IMR-90 (cell line): ENCODE measurements around the gene MARS1. TPM values are rescaled to one million over a fixed set of nuclear protein-coding genes. Genes with fewer than 3 reads are reported as not detected.
"Not testable (repeated sequence)": the region's sequence is repeated elsewhere in the genome, so short reads cannot be mapped to it uniquely, and the experiment has no call there.

Experiments
- ATAC-seq: fragments of 200-7000 bp; cut with Tn5 transposase; 2 replicates; pipeline ENCODE4 v1.9.1; 2020; ENCODE audit warnings: low read depth, mild to moderate bottlenecking, moderate library complexity
- BruUV-seq: library from RNA; stranded (reverse); fragments of 400-500 nt; replicated peaks from 2 replicates; lab custom pipeline; 2021; lab: Mats Ljungman, UMichigan
- CTCF ChIA-PET: fragments of 300-600 bp; formaldehyde crosslinking; extraction: SDS; loops from one replicate; lab custom pipeline; 2021; ENCODE audit warnings: antibody characterized with exemption; lab: Yijun Ruan, JAX
- POLR2A ChIA-PET: fragments of 300-600 bp; sonication (Branson Sonifier 250); formaldehyde crosslinking; loops from one replicate; lab custom pipeline; 2022; ENCODE audit warnings: antibody characterized with exemption; ENCODE audit not compliant: unreplicated experiment; lab: Charles Lee
- DNase-seq: peaks from one replicate; pipeline ENCODE4 v3.0.0; 2013
- H2AFZ ChIP-seq: replicated peaks from 2 replicates; pipeline ENCODE3; 2013; ENCODE audit warnings: low read length, mild to moderate bottlenecking; ENCODE audit not compliant: poor library complexity
- H2AK5ac ChIP-seq: 2 replicates; pipeline ENCODE4 v1.6.1; 2013; ENCODE audit warnings: low read depth, low read length, inconsistent platforms
- H2AK9ac ChIP-seq: replicated peaks from 2 replicates; pipeline ENCODE3; 2013; ENCODE audit warnings: mild to moderate bottlenecking, low read depth, low read length, moderate library complexity; ENCODE audit not compliant: poor library complexity
- H2BK120ac ChIP-seq: 2 replicates; pipeline ENCODE4 v1.6.1; 2013; ENCODE audit warnings: low read depth, low read length, inconsistent platforms
- H2BK15ac ChIP-seq: 3 replicates; pipeline ENCODE4 v1.6.1; 2013; ENCODE audit warnings: low read depth, low read length, inconsistent platforms
- H2BK20ac ChIP-seq: 2 replicates; pipeline ENCODE4 v1.6.1; 2013; ENCODE audit warnings: low read depth, mild to moderate bottlenecking, inconsistent platforms, low read length, moderate library complexity
- H2BK5ac ChIP-seq: 2 replicates; pipeline ENCODE4 v1.6.1; 2013; ENCODE audit warnings: mild to moderate bottlenecking, low read depth, low read length, inconsistent platforms; ENCODE audit not compliant: poor library complexity, severe bottlenecking
- H3K14ac ChIP-seq: replicated peaks from 2 replicates; pipeline ENCODE4 v1.6.1; 2013; ENCODE audit warnings: low read depth, low read length, inconsistent platforms
- H3K18ac ChIP-seq: 2 replicates; pipeline ENCODE4 v1.6.1; 2013; ENCODE audit warnings: low read depth, low read length, control low read depth
- H3K23ac ChIP-seq: 2 replicates; pipeline ENCODE4 v1.6.1; 2013; ENCODE audit warnings: low read depth, low read length, inconsistent platforms
- H3K27ac ChIP-seq: 2 replicates; pipeline ENCODE4 v1.5.1; 2013; ENCODE audit warnings: mild to moderate bottlenecking, control low read depth, low read length; ENCODE audit not compliant: insufficient read depth
- H3K27me3 ChIP-seq: 2 replicates; pipeline ENCODE4 v1.6.1; 2013; ENCODE audit warnings: low read length; ENCODE audit not compliant: control insufficient read depth, insufficient read depth
- H3K36me3 ChIP-seq: 2 replicates; pipeline ENCODE4 v1.6.1; 2013; ENCODE audit warnings: low read length, mixed read lengths; ENCODE audit not compliant: control insufficient read depth, insufficient read depth
- H3K4ac ChIP-seq: 2 replicates; pipeline ENCODE4 v1.6.1; 2013; ENCODE audit warnings: low read depth, low read length, inconsistent platforms
- H3K4me1 ChIP-seq: 2 replicates; pipeline ENCODE4 v1.6.1; 2013; ENCODE audit warnings: low read length, mixed read lengths; ENCODE audit not compliant: control insufficient read depth, insufficient read depth
- H3K4me2 ChIP-seq: 2 replicates; pipeline ENCODE4 v1.6.1; 2013; ENCODE audit warnings: low read depth, mild to moderate bottlenecking, control low read depth, low read length, moderate library complexity
- H3K4me3 ChIP-seq: 2 replicates; pipeline ENCODE4 v1.5.1; 2013; ENCODE audit warnings: low read depth, mild to moderate bottlenecking, control low read depth, low read length, moderate library complexity; ENCODE audit not compliant: insufficient read depth
- H3K56ac ChIP-seq: 2 replicates; pipeline ENCODE4 v1.6.1; 2013; ENCODE audit warnings: low read length, inconsistent platforms; ENCODE audit not compliant: insufficient read depth; ENCODE audit errors: extremely low read depth
- H3K79me1 ChIP-seq, 2 experiments: 2 replicates each; pipeline ENCODE4 v1.6.1; 2013; ENCODE audit warnings: low read length in 2 of 2, inconsistent platforms in 1 of 2, low read depth in 1 of 2
- H3K9ac ChIP-seq: 2 replicates; pipeline ENCODE4 v1.6.1; 2013; ENCODE audit warnings: low read depth, low read length, control low read depth
- H3K9me1 ChIP-seq: 2 replicates; pipeline ENCODE4 v1.6.1; 2013; ENCODE audit warnings: low read length, inconsistent platforms; ENCODE audit not compliant: insufficient read depth
- H3K9me3 ChIP-seq: 2 replicates; pipeline ENCODE4 v1.6.1; 2013; ENCODE audit warnings: low read length; ENCODE audit not compliant: control insufficient read depth, insufficient read depth
- H4K20me1 ChIP-seq: 2 replicates; pipeline ENCODE4 v1.6.1; 2013; ENCODE audit warnings: low read length, inconsistent platforms; ENCODE audit not compliant: insufficient read depth
- H4K5ac ChIP-seq: 2 replicates; pipeline ENCODE4 v1.6.1; 2013; ENCODE audit warnings: mild to moderate bottlenecking, low read depth, low read length, control low read depth
- H4K8ac ChIP-seq, 2 experiments: 2 replicates each; pipeline ENCODE4 v1.6.1; 2013; ENCODE audit warnings: low read depth in 2 of 2, low read length in 2 of 2, control low read depth in 1 of 2, inconsistent platforms in 1 of 2
- H4K91ac ChIP-seq: 2 replicates; pipeline ENCODE4 v1.6.1; 2013; ENCODE audit warnings: low read depth, low read length, inconsistent platforms; ENCODE audit not compliant: insufficient read depth
- WGBS, 2 experiments: methylation state at CpG; one replicate each; pipeline versions ENCODE4 v1.1.5 to v1.1.7; 2013; ENCODE audit warnings: missing lambda C conversion rate in 2 of 2; ENCODE audit not compliant: insufficient read length in 1 of 2; ENCODE audit errors: extremely low coverage in 2 of 2; 5-methylcytosine and 5-hydroxymethylcytosine counted together
- dilution Hi-C: fragments of 300-500 bp; cut with HindIII; formaldehyde crosslinking; loops from one replicate; pipeline ENCODE4 v1.14.3; 2018; ENCODE audit warnings: low sequenced_read_pairs; ENCODE audit not compliant: unreplicated experiment
- in situ Hi-C: fragments of 300-500 bp; cut with MboI; formaldehyde crosslinking; loops from 3 replicates; pipeline ENCODE4 v1.14.3; 2019; ENCODE audit warnings: low sequenced_read_pairs, inconsistent platforms, mixed read lengths
- intact Hi-C: fragments of 100-400 bp; cut with micrococcal nuclease; formaldehyde crosslinking; loops from 2 replicates; pipeline ENCODE4 v1.10.0; 2022
- polyA plus RNA-seq, 3 experiments: library from polyadenylated mRNA; depleted of rRNA; stranded (reverse); fragments of >200 nt; gene quantifications; 2 replicates each; pipeline ENCODE4 v1.2.3, GENCODE V29; 2012; ENCODE audit warnings: low replicate concordance in 1 of 3
- total RNA-seq: library from RNA; depleted of rRNA; stranded (reverse); fragments of >200 nt; gene quantifications from 2 replicates; pipeline ENCODE4 v1.2.3, GENCODE V29; 2012

The MARS1 gene
- total and polyA plus RNA-seq, 2 of the 4 experiments (the other 2 are of a cell fraction): 156 to 164 TPM

GRCh38 chr12:57561117-57561516, 73.2 kb downstream of the MARS1 start:
- in situ Hi-C loops, H3K4ac ChIP-seq, POLR2A ChIA-PET, H3K27ac ChIP-seq, H4K91ac ChIP-seq, H3K79me1 ChIP-seq, H3K4me1 ChIP-seq, H2BK20ac ChIP-seq, H4K20me1 ChIP-seq, H3K4me3 ChIP-seq, H2BK15ac ChIP-seq, H2BK5ac ChIP-seq, H3K18ac ChIP-seq, H2AK5ac ChIP-seq, H3K23ac ChIP-seq, H3K9me1 ChIP-seq, BruUV-seq, H3K4me2 ChIP-seq, H2AFZ ChIP-seq, H3K56ac ChIP-seq, H4K8ac ChIP-seq, H3K14ac ChIP-seq, H3K36me3 ChIP-seq, H2BK120ac ChIP-seq, H4K5ac ChIP-seq, H2AK9ac ChIP-seq, H3K9me3 ChIP-seq, H3K9ac ChIP-seq: not testable (repeated sequence)
- no CpG with 5 or more reads among the region's 1 CpG for WGBS, 2 experiments
- peak; percentile 74; the same call in 1 of the 2 replicates for ATAC-seq
- intact Hi-C loops (loop anchor here (10.0 kb wide), 1 partner anchor 1304 kb away; no protein-coding TSS in a partner anchor), dilution Hi-C loops (loop anchor here (25.0 kb wide), 1 partner anchor 101 kb away; no protein-coding TSS in a partner anchor)
- peak; percentile 20 for DNase-seq
- CTCF ChIA-PET: interaction anchor here (1.1 to 1.5 kb wide), 3 partner anchors 14 to 72 kb away, joined by 3 read pairs; partner anchors contain the start of genes B4GALNT1 and DCTN2
- H3K27me3 ChIP-seq: peaks cover 11% of the 10 kb centered on the region
